Gastroesophageal sphincter (tissue), 3 donors: Measurements from ENCODE around the gene ABHD10.

Experiments
- CTCF ChIP-seq, 4 experiments: fragments of 200-600 bp in 2 of 4; fragments of 450-650 bp in 2 of 4; sonication (generic) in 1 of 4; IDR thresholded peaks; one replicate each; pipeline ENCODE4 v1.5.1; 2017 to 2019; ENCODE audit warnings: antibody characterized with exemption in 4 of 4, mild to moderate bottlenecking in 2 of 4, moderate library complexity in 2 of 4
- POLR2AphosphoS5 ChIP-seq: sonication (generic); formaldehyde crosslinking; IDR thresholded peaks from one replicate; pipeline ENCODE4 v1.6.1; 2017; ENCODE audit warnings: antibody characterized with exemption

- TF ChIP-seq CTCF (IDR thresholded peaks at IDR 0.05) (no peak), POLR2AphosphoS5 (no peak)
Measured at GRCh38 chr3:112032098-112032731, 53.4 kb downstream of the ABHD10 start.
